PC-9 (cell line): ENCODE data around the gene ADGRL1.
"Not testable (repeated sequence)": the region's sequence is repeated elsewhere in the genome, so short reads cannot be mapped to it uniquely, and the experiment has no call there.

Experiments used
- CTCF ChIP-seq: fragments of 200-600 bp; sonication (generic); conservative IDR thresholded peaks from 2 replicates; pipeline ENCODE4 v1.6.1; 2017; ENCODE audit warnings: mixed run types, antibody characterized with exemption, mild to moderate bottlenecking, moderate library complexity
- EZH2 ChIP-seq: fragments of 200-600 bp; sonication (generic); IDR thresholded peaks from 2 replicates; pipeline ENCODE4 v1.8.0; 2017; ENCODE audit warnings: antibody characterized with exemption, low read depth

DNA sequence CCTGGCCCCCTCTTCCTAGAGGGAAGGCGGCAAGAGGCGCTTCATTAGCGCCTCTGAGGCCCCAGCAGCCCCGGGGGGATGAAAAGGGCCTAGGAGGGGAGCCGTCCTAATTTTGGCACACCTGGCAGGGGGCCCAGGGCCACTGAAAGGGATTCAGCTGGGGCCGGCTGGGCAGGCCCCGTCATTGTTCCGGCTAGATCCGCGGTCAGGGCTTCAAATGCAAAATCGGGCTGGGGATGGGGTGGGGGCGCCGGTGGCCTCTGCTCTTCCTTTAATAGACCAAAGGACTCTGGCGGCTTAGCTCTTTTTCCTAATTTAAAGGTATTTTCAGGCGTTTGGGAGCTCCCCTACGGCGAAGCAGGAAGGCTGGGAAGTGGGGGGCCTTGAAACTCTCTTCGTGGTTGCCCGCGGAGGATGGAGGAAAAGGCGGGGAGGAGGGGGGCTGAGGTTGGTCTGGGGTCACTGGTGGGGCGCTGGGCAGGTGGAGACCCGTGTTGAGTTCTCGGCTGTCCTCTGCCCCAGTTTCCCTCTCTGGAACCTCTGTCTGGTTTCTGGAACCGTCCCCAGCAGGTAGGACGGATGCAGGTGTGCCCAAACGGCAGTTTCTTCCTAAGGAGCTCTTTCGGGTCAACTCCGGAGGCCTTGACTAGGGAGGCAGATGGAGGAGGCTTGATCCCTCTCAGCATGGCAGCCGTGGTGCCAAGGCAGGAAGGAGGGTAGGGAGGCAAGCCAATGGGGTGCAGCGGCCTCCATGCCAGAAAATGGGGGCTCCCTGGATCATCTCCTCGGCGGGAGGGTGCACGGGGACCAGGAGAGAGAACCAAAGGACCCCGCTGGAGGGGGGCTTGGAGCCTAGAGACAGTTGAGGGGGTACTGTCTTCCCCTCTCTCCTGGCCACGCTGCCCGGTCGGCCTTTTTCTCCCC, 41.8 kb upstream of the ADGRL1 start:
- TF ChIP-seq CTCF, EZH2: not testable (repeated sequence)
